AG04450 (cell line): Measurements from ENCODE around the gene RSRC1. TPM values are rescaled to one million over a fixed set of nuclear protein-coding genes. Genes with fewer than 3 reads are reported as not detected.

Source experiments
- CTCF ChIA-PET: fragments of 300-600, 350-600 bp; formaldehyde crosslinking; extraction: SDS; loops from one replicate; lab custom pipeline; 2022; ENCODE audit warnings: antibody characterized with exemption, inconsistent platforms; lab: Charles Lee
- POLR2A ChIA-PET: fragments of 350-600 bp; formaldehyde crosslinking; extraction: SDS; loops from one replicate; lab custom pipeline; 2021; ENCODE audit warnings: antibody characterized with exemption, inconsistent platforms; lab: Yijun Ruan, JAX
- DNase-seq: peaks from one replicate; pipeline ENCODE4 v3.0.0-alpha.2; 2011; ENCODE audit warnings: low read depth, low spot score
- H3K27ac ChIP-seq: one replicate; pipeline ENCODE4 v1.5.1; 2012; ENCODE audit warnings: low read depth, low read length, control low read depth
- H3K27me3 ChIP-seq: one replicate; pipeline ENCODE4 v1.6.0; 2012; ENCODE audit warnings: low read length; ENCODE audit not compliant: control insufficient read depth, insufficient read depth
- H3K4me3 ChIP-seq: 2 replicates; pipeline ENCODE4 v1.5.1; 2011; ENCODE audit warnings: mild to moderate bottlenecking, low read depth, low read length, control low read depth
- H3K9me3 ChIP-seq: 2 replicates; pipeline ENCODE4 v1.5.1; 2012; ENCODE audit warnings: low read length; ENCODE audit not compliant: control insufficient read depth, insufficient read depth
- CTCF ChIP-seq: IDR thresholded peaks from 2 replicates; pipeline ENCODE4 v1.5.1; 2011; ENCODE audit warnings: low read depth, low read length, control low read depth, inconsistent platforms
- polyA plus RNA-seq: library from polyadenylated mRNA; depleted of rRNA; stranded (reverse); fragments of >200 nt; gene quantifications from 2 replicates; pipeline ENCODE4 v1.2.3, GENCODE V29; 2011

The RSRC1 gene
- polyA plus RNA-seq, 1 experiment = 6.7 TPM

GRCh38 chr3:158169091-158169491 is 59.2 kb downstream of the RSRC1 start:
- no peaks in the 10 kb centered on the region for H3K9me3 ChIP-seq
- no peak for TF ChIP-seq CTCF
- H3K27ac ChIP-seq = no peak overlapping the region
- CTCF ChIA-PET = no interaction called here
- no peak overlapping the region for H3K4me3 ChIP-seq
- no peaks in the 10 kb centered on the region for H3K27me3 ChIP-seq
- no peak for DNase-seq
- POLR2A ChIA-PET = no interaction called here

- no peak for DNase-seq
- H3K27ac ChIP-seq = no peak overlapping the region
- POLR2A ChIA-PET = no interaction called here
- no peak overlapping the region for H3K4me3 ChIP-seq
- no peaks in the 10 kb centered on the region for H3K27me3 ChIP-seq
- CTCF ChIA-PET = no interaction called here
- H3K9me3 ChIP-seq = no peaks in the 10 kb centered on the region
- no peak for TF ChIP-seq CTCF
Measured at GRCh38 chr3:158181096-158181495, 71.2 kb downstream of the RSRC1 start.

GRCh38 chr3:158185711-158186110 is 75.8 kb downstream of the RSRC1 start:
- Histone ChIP-seq H3K4me3 (no peak overlapping the region), H3K9me3 (no peaks in the 10 kb centered on the region), H3K27ac (no peak overlapping the region), H3K27me3 (no peaks in the 10 kb centered on the region)
- ChIA-PET POLR2A (no interaction called here), CTCF (no interaction called here)
- TF ChIP-seq CTCF = no peak
- no peak for DNase-seq

- TF ChIP-seq CTCF = no peak
- Histone ChIP-seq H3K27ac (no peak overlapping the region), H3K27me3 (no peaks in the 10 kb centered on the region), H3K9me3 (no peaks in the 10 kb centered on the region; the same call in 1 of the 2 replicates), H3K4me3 (no peak overlapping the region)
- CTCF ChIA-PET = no interaction called here
- POLR2A ChIA-PET = no interaction called here
- no peak for DNase-seq
Measured at GRCh38 chr3:158200955-158201354, 91.1 kb downstream of the RSRC1 start.

- Histone ChIP-seq H3K9me3 (no peaks in the 10 kb centered on the region; the same call in 1 of the 2 replicates), H3K4me3 (no peak overlapping the region), H3K27ac (no peak overlapping the region), H3K27me3 (no peaks in the 10 kb centered on the region)
- ChIA-PET POLR2A (no interaction called here), CTCF (no interaction called here)
- DNase-seq = no peak
- no peak for TF ChIP-seq CTCF
Measured at GRCh38 chr3:158205324-158205723, 95.4 kb downstream of the RSRC1 start.
